EL (cell line): ENCODE data around the gene CFAP53.

Experiments
- DNase-seq: peaks from one replicate; pipeline ENCODE4 v3.0.0-alpha.2; 2016

Gene CFAP53

GRCh38 chr18:50192995-50193795 lies 73.1 kb downstream of the CFAP53 start:
- no peak for DNase-seq

- no peak for DNase-seq
Measured at GRCh38 chr18:50190926-50191325, 75.4 kb downstream of the CFAP53 start.

- DNase-seq = no peak
Measured at GRCh38 chr18:50190236-50190635, 76.1 kb downstream of the CFAP53 start.

- DNase-seq = no peak
Measured at GRCh38 chr18:50189160-50189559, 77.1 kb downstream of the CFAP53 start.

GRCh38 chr18:50188652-50189051 lies 77.6 kb downstream of the CFAP53 start:
- no peak for DNase-seq

GRCh38 chr18:50187659-50188058 lies 78.6 kb downstream of the CFAP53 start:
- no peak for DNase-seq

GRCh38 chr18:50186385-50186784 lies 79.9 kb downstream of the CFAP53 start:
- no peak for DNase-seq

- peak; percentile 31 for DNase-seq
Measured at GRCh38 chr18:50183556-50183955, 82.7 kb downstream of the CFAP53 start.

GRCh38 chr18:50182511-50182910 lies 83.8 kb downstream of the CFAP53 start:
- no peak for DNase-seq

- DNase-seq = no peak
Measured at GRCh38 chr18:50181590-50181989, 84.7 kb downstream of the CFAP53 start.

- DNase-seq = no peak
Measured at GRCh38 chr18:50179465-50179864, 86.8 kb downstream of the CFAP53 start.

- DNase-seq = no peak
Measured at GRCh38 chr18:50177294-50177992, 88.9 kb downstream of the CFAP53 start.
